Measurements from ENCODE around the gene CACNA1B. TPM values are rescaled to one million over a fixed set of nuclear protein-coding genes. Genes with fewer than 3 reads are reported as not detected.
A peak's percentile ranks its signal among the peaks of the same experiment; 100 is the strongest.
"Not testable (repeated sequence)": the region's sequence is repeated elsewhere in the genome, so short reads cannot be mapped to it uniquely, and the experiment has no call there.

The CACNA1B gene
- total and polyA plus RNA-seq, 4 donors: 0.01 to 0.20 (median 0.09) TPM; not detected in 1

GRCh38 chr9:138126858-138127584 is 249.4 kb downstream of the CACNA1B start:
- WGBS, 2 donors: 85 to 89% methylated on average over 10 to 28 of the region's 43 CpGs
- H3K36me3 ChIP-seq (ENCODE audit: control insufficient read depth in 4 of 4, insufficient read depth in 4 of 4, low read length in 4 of 4); H3K9ac ChIP-seq (ENCODE audit: insufficient read depth in 1 of 2, low read length in 2 of 2); H3K4me3 ChIP-seq; ATAC-seq (ENCODE audit: insufficient read depth, low FRiP score); H3K27ac ChIP-seq (ENCODE audit: low read depth in 1 of 2, low read length in 1 of 2); H3K9me3 ChIP-seq (ENCODE audit: control insufficient read depth in 4 of 4, insufficient read depth in 3 of 4, low read length in 3 of 4); H3K27me3 ChIP-seq (ENCODE audit: control insufficient read depth in 3 of 3, insufficient read depth in 3 of 3, low read length in 2 of 3); H3K4me1 ChIP-seq (ENCODE audit: control insufficient read depth in 5 of 5, insufficient read depth in 5 of 5, low read length in 5 of 5): not testable (repeated sequence)
- DNase-seq: peak in 1 of 3 donors; percentile 1

- not testable (repeated sequence) for H3K36me3 ChIP-seq (ENCODE audit: control insufficient read depth in 4 of 4, insufficient read depth in 4 of 4, low read length in 4 of 4); H3K27ac ChIP-seq (ENCODE audit: low read depth in 1 of 2, low read length in 1 of 2); H3K4me3 ChIP-seq; H3K27me3 ChIP-seq (ENCODE audit: control insufficient read depth in 3 of 3, insufficient read depth in 3 of 3, low read length in 2 of 3); H3K9me3 ChIP-seq (ENCODE audit: control insufficient read depth in 4 of 4, insufficient read depth in 3 of 4, low read length in 3 of 4); H3K4me1 ChIP-seq (ENCODE audit: control insufficient read depth in 5 of 5, insufficient read depth in 5 of 5, low read length in 5 of 5); H3K9ac ChIP-seq (ENCODE audit: insufficient read depth in 1 of 2, low read length in 2 of 2); DNase-seq; ATAC-seq (ENCODE audit: insufficient read depth, low FRiP score)
- WGBS, 2 donors: 85 to 86% methylated on average over 7 to 10 of the region's 12 CpGs
Observed at GRCh38 chr9:138128027-138128426, 250.4 kb downstream of the CACNA1B start.

GRCh38 chr9:138129318-138129717 is 251.7 kb downstream of the CACNA1B start:
- not testable (repeated sequence) for H3K9me3 ChIP-seq (ENCODE audit: control insufficient read depth in 4 of 4, insufficient read depth in 3 of 4, low read length in 3 of 4); H3K4me1 ChIP-seq (ENCODE audit: control insufficient read depth in 5 of 5, insufficient read depth in 5 of 5, low read length in 5 of 5); H3K4me3 ChIP-seq; H3K36me3 ChIP-seq (ENCODE audit: control insufficient read depth in 4 of 4, insufficient read depth in 4 of 4, low read length in 4 of 4); H3K9ac ChIP-seq (ENCODE audit: insufficient read depth in 1 of 2, low read length in 2 of 2); H3K27ac ChIP-seq (ENCODE audit: low read depth in 1 of 2, low read length in 1 of 2); H3K27me3 ChIP-seq (ENCODE audit: control insufficient read depth in 3 of 3, insufficient read depth in 3 of 3, low read length in 2 of 3); DNase-seq; ATAC-seq (ENCODE audit: insufficient read depth, low FRiP score)
- WGBS, 2 donors: 86 to 89% methylated on average over 4 of the region's 4 CpGs

GRCh38 chr9:138132946-138133705 is 255.5 kb downstream of the CACNA1B start:
- H3K4me1 ChIP-seq (ENCODE audit: control insufficient read depth in 5 of 5, insufficient read depth in 5 of 5, low read length in 5 of 5); DNase-seq: not testable (repeated sequence)

GRCh38 chr9:138134581-138134980 is 257.0 kb downstream of the CACNA1B start:
- not testable (repeated sequence) for H3K27ac ChIP-seq (ENCODE audit: low read depth in 1 of 2, low read length in 1 of 2); H3K27me3 ChIP-seq (ENCODE audit: control insufficient read depth in 3 of 3, insufficient read depth in 3 of 3, low read length in 2 of 3); H3K36me3 ChIP-seq (ENCODE audit: control insufficient read depth in 4 of 4, insufficient read depth in 4 of 4, low read length in 4 of 4); ATAC-seq (ENCODE audit: insufficient read depth, low FRiP score); H3K9ac ChIP-seq (ENCODE audit: insufficient read depth in 1 of 2, low read length in 2 of 2); H3K9me3 ChIP-seq (ENCODE audit: control insufficient read depth in 4 of 4, insufficient read depth in 3 of 4, low read length in 3 of 4); H3K4me1 ChIP-seq (ENCODE audit: control insufficient read depth in 5 of 5, insufficient read depth in 5 of 5, low read length in 5 of 5); H3K4me3 ChIP-seq; DNase-seq
- 92% methylated on average over 4 of the region's 4 CpGs for WGBS, 2 donors

More at GRCh38 chr9:138132946-138133705, 255.5 kb downstream of the CACNA1B start:
- H3K36me3 ChIP-seq (ENCODE audit: control insufficient read depth in 4 of 4, insufficient read depth in 4 of 4, low read length in 4 of 4); H3K9ac ChIP-seq (ENCODE audit: insufficient read depth in 1 of 2, low read length in 2 of 2); ATAC-seq (ENCODE audit: insufficient read depth, low FRiP score); H3K9me3 ChIP-seq (ENCODE audit: control insufficient read depth in 4 of 4, insufficient read depth in 3 of 4, low read length in 3 of 4); H3K27me3 ChIP-seq (ENCODE audit: control insufficient read depth in 3 of 3, insufficient read depth in 3 of 3, low read length in 2 of 3); H3K27ac ChIP-seq (ENCODE audit: low read depth in 1 of 2, low read length in 1 of 2); H3K4me3 ChIP-seq: not testable (repeated sequence)
- WGBS, 2 donors: 80 to 90% methylated on average over 15 of the region's 15 CpGs

GRCh38 chr9:138139096-138139495 is 261.5 kb downstream of the CACNA1B start:
- not testable (repeated sequence) for H3K9me3 ChIP-seq (ENCODE audit: control insufficient read depth in 4 of 4, insufficient read depth in 3 of 4, low read length in 3 of 4); DNase-seq; H3K27me3 ChIP-seq (ENCODE audit: control insufficient read depth in 3 of 3, insufficient read depth in 3 of 3, low read length in 2 of 3); H3K36me3 ChIP-seq (ENCODE audit: control insufficient read depth in 4 of 4, insufficient read depth in 4 of 4, low read length in 4 of 4); H3K4me1 ChIP-seq (ENCODE audit: control insufficient read depth in 5 of 5, insufficient read depth in 5 of 5, low read length in 5 of 5); ATAC-seq (ENCODE audit: insufficient read depth, low FRiP score); H3K9ac ChIP-seq (ENCODE audit: insufficient read depth in 1 of 2, low read length in 2 of 2); H3K27ac ChIP-seq (ENCODE audit: low read depth in 1 of 2, low read length in 1 of 2); H3K4me3 ChIP-seq
- 91 to 95% methylated on average over 13 to 14 of the region's 14 CpGs for WGBS, 2 donors

- WGBS, 2 donors: 89 to 98% methylated on average over 9 to 15 of the region's 15 CpGs
- not testable (repeated sequence) for H3K9ac ChIP-seq (ENCODE audit: insufficient read depth in 1 of 2, low read length in 2 of 2); H3K27ac ChIP-seq (ENCODE audit: low read depth in 1 of 2, low read length in 1 of 2); ATAC-seq (ENCODE audit: insufficient read depth, low FRiP score); H3K4me3 ChIP-seq; H3K36me3 ChIP-seq (ENCODE audit: control insufficient read depth in 4 of 4, insufficient read depth in 4 of 4, low read length in 4 of 4); H3K9me3 ChIP-seq (ENCODE audit: control insufficient read depth in 4 of 4, insufficient read depth in 3 of 4, low read length in 3 of 4); H3K4me1 ChIP-seq (ENCODE audit: control insufficient read depth in 5 of 5, insufficient read depth in 5 of 5, low read length in 5 of 5); DNase-seq; H3K27me3 ChIP-seq (ENCODE audit: control insufficient read depth in 3 of 3, insufficient read depth in 3 of 3, low read length in 2 of 3)
Observed at GRCh38 chr9:138140980-138141379, 263.4 kb downstream of the CACNA1B start.

GRCh38 chr9:138142528-138143244 is 265.1 kb downstream of the CACNA1B start:
- H3K9ac ChIP-seq (ENCODE audit: insufficient read depth in 1 of 2, low read length in 2 of 2); H3K4me3 ChIP-seq; H3K9me3 ChIP-seq (ENCODE audit: control insufficient read depth in 4 of 4, insufficient read depth in 3 of 4, low read length in 3 of 4); H3K4me1 ChIP-seq (ENCODE audit: control insufficient read depth in 5 of 5, insufficient read depth in 5 of 5, low read length in 5 of 5); ATAC-seq (ENCODE audit: insufficient read depth, low FRiP score); DNase-seq; H3K27me3 ChIP-seq (ENCODE audit: control insufficient read depth in 3 of 3, insufficient read depth in 3 of 3, low read length in 2 of 3); H3K27ac ChIP-seq (ENCODE audit: low read depth in 1 of 2, low read length in 1 of 2); H3K36me3 ChIP-seq (ENCODE audit: control insufficient read depth in 4 of 4, insufficient read depth in 4 of 4, low read length in 4 of 4): not testable (repeated sequence)
- WGBS, 2 donors: 79 to 87% methylated on average over 11 of the region's 11 CpGs

Measured in lung (tissue), 10 donors.